ENCODE data around the gene STK35. TPM values are rescaled to one million over a fixed set of nuclear protein-coding genes. Genes with fewer than 3 reads are reported as not detected.

Gene STK35
- polyA plus RNA-seq, 3 donors: 1.2 to 9.3 (median 2.0) TPM

DNA sequence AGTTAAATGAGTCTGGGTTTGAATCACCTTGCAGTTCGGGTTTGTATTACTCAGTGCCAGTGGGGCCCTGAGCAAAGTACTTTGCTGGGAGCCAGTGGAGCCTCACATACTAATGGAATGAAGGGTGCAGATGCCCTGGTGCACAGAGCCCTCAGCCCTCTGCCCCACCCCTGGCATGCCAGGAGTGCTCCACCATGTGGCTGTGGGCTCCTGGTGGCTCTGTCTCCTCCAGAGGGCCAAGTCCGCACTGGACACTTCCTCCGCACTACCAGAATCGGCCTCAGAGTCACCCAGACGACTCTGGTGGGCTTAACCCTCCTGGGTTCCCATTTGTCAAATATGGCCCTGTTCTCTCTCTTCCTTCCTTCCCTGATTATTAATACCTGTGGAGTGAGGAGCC, 94.0 kb downstream of the STK35 start:
- Histone ChIP-seq H2AFZ (ENCODE audit: insufficient read depth, low read depth, low read length, poor library complexity, severe bottlenecking) (no peak overlapping the region), H3K27me3 (ENCODE audit: control insufficient read depth in 2 of 2, insufficient read depth in 2 of 2, low read length in 2 of 2) (peaks cover 0 to 2% of the 10 kb centered on the region in 2 donors), H3K79me2 (ENCODE audit: insufficient read depth, low read length) (no peaks in the 10 kb centered on the region), H4K20me1 (ENCODE audit: insufficient read depth, low read length) (no peaks in the 10 kb centered on the region), H3K27ac (ENCODE audit: low read depth in 1 of 2, low read length in 2 of 2) (no peak overlapping the region), H3K4me3 (replicated peaks in 1 of 3; ENCODE audit: low read depth in 2 of 3, low read length in 3 of 3) (no peak overlapping the region), H3K36me3 (replicated peaks in 1 of 2; ENCODE audit: control insufficient read depth in 1 of 2, insufficient read depth in 2 of 2, low read length in 2 of 2) (no peaks in the 10 kb centered on the region), H3K9ac (ENCODE audit: insufficient read depth, low read length, poor library complexity, severe bottlenecking) (no peak overlapping the region), H3K4me2 (replicated peaks; ENCODE audit: extremely low read depth, low read length, poor library complexity, severe bottlenecking) (no peak overlapping the region), H3K4me1 (ENCODE audit: control insufficient read depth in 1 of 2, insufficient read depth in 2 of 2, low read length in 2 of 2) (no peaks in the 10 kb centered on the region), H3K9me3 (replicated peaks in 1 of 2; ENCODE audit: control insufficient read depth in 1 of 2, insufficient read depth in 1 of 2, low read length in 2 of 2) (no peaks in the 10 kb centered on the region)
- H3K36me3 Mint-ChIP-seq: no peaks in the 10 kb centered on the region
- no peak for DNase-seq
- H3K27ac Mint-ChIP-seq: no peak overlapping the region
- TF ChIP-seq, protein P1, sequence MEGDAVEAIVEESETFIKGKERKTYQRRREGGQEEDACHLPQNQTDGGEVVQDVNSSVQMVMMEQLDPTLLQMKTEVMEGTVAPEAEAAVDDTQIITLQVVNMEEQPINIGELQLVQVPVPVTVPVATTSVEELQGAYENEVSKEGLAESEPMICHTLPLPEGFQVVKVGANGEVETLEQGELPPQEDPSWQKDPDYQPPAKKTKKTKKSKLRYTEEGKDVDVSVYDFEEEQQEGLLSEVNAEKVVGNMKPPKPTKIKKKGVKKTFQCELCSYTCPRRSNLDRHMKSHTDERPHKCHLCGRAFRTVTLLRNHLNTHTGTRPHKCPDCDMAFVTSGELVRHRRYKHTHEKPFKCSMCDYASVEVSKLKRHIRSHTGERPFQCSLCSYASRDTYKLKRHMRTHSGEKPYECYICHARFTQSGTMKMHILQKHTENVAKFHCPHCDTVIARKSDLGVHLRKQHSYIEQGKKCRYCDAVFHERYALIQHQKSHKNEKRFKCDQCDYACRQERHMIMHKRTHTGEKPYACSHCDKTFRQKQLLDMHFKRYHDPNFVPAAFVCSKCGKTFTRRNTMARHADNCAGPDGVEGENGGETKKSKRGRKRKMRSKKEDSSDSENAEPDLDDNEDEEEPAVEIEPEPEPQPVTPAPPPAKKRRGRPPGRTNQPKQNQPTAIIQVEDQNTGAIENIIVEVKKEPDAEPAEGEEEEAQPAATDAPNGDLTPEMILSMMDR (IDR thresholded peaks at IDR 0.05): no peak
- WGBS (ENCODE audit: insufficient coverage): 100% methylated on average over 1 of the region's 5 CpGs
- H3K27me3 Mint-ChIP-seq (ENCODE audit: low read depth in 3 of 3): peaks cover 21 to 32% (median 27%) of the 10 kb centered on the region in 3 donors
- peaks cover 0 to 2% (median 0%) of the 10 kb centered on the region in 7 donors for H3K9me3 Mint-ChIP-seq
- H3K4me1 Mint-ChIP-seq: no peaks in the 10 kb centered on the region
- no peak overlapping the region for H3K4me3 Mint-ChIP-seq
- intact Hi-C loops (cut with micrococcal nuclease): no loop called here

DNA sequence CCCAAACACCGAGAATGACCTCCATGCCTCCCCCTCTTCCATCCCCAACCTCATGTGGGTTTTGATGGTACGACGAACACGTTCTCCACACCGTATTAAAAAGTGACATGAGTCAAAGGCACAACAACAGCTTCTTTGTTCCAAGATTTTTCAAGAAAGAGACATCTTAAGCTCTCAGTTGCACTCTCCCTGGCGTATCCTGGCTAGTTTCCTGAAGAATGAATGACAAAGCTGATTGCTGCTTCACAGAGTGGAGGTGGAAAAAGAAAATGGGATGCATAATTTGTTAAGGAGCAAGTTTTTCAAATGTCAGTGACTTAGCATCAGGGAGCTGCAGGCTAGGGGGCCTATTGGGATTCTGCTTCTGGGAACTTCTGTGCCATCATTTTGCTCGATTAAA, 95.5 kb downstream of the STK35 start:
- H3K4me2 ChIP-seq (replicated peaks; ENCODE audit: extremely low read depth, low read length, poor library complexity, severe bottlenecking): no peak overlapping the region
- WGBS (ENCODE audit: insufficient coverage): 93% methylated on average over 5 of the region's 7 CpGs
- H3K4me1 Mint-ChIP-seq: no peaks in the 10 kb centered on the region
- peaks cover 0 to 2% of the 10 kb centered on the region in 2 donors for H3K27me3 ChIP-seq (ENCODE audit: control insufficient read depth in 2 of 2, insufficient read depth in 2 of 2, low read length in 2 of 2)
- no peaks in the 10 kb centered on the region for H3K36me3 Mint-ChIP-seq
- H4K20me1 ChIP-seq (ENCODE audit: insufficient read depth, low read length): no peaks in the 10 kb centered on the region
- H3K9ac ChIP-seq (ENCODE audit: insufficient read depth, low read length, poor library complexity, severe bottlenecking): no peak overlapping the region
- H3K9me3 Mint-ChIP-seq: peaks cover 0 to 2% (median 0%) of the 10 kb centered on the region in 7 donors
- no peak for DNase-seq
- H3K4me3 ChIP-seq (replicated peaks in 1 of 3; ENCODE audit: low read depth in 2 of 3, low read length in 3 of 3): no peak overlapping the region
- H3K9me3 ChIP-seq (replicated peaks in 1 of 2; ENCODE audit: control insufficient read depth in 1 of 2, insufficient read depth in 1 of 2, low read length in 2 of 2): no peaks in the 10 kb centered on the region
- H3K4me3 Mint-ChIP-seq: no peak overlapping the region
- no peaks in the 10 kb centered on the region for H3K36me3 ChIP-seq (replicated peaks in 1 of 2; ENCODE audit: control insufficient read depth in 1 of 2, insufficient read depth in 2 of 2, low read length in 2 of 2)
- no peak overlapping the region for H3K27ac ChIP-seq (ENCODE audit: low read depth in 1 of 2, low read length in 2 of 2)
- no peaks in the 10 kb centered on the region for H3K79me2 ChIP-seq (ENCODE audit: insufficient read depth, low read length)
- intact Hi-C loops (cut with micrococcal nuclease): no loop called here
- H2AFZ ChIP-seq (ENCODE audit: insufficient read depth, low read depth, low read length, poor library complexity, severe bottlenecking): no peak overlapping the region
- TF ChIP-seq, protein P1 (IDR thresholded peaks at IDR 0.05): no peak
- H3K27me3 Mint-ChIP-seq (ENCODE audit: low read depth in 3 of 3): peaks cover 22 to 29% (median 26%) of the 10 kb centered on the region in 3 donors
- H3K4me1 ChIP-seq (ENCODE audit: control insufficient read depth in 1 of 2, insufficient read depth in 2 of 2, low read length in 2 of 2): no peaks in the 10 kb centered on the region
- no peak overlapping the region for H3K27ac Mint-ChIP-seq

Small RNA genes within 50 kb of the gene (small RNA-seq; reads per million reads assigned to genes)
- gene RPL7P2 (ENCODE audit: insufficient read length, low read depth): not detected

Other genes with a start within 250 kb of the STK35 start
- gene SIRPA, start 206.4 kb upstream of the STK35 start, polyA plus RNA-seq: 100 to 1,000 TPM in 1 of 3 donors, 10 to 100 TPM in 2; 28.4 to 126 (median 58.3) TPM
- gene PDYN, start 107.8 kb upstream of the STK35 start, polyA plus RNA-seq: not detected
- gene TGM3, start 194.2 kb downstream of the STK35 start, polyA plus RNA-seq: not detected